GM18507 (cell line): ENCODE results near the gene CCDC27.
"Not testable (repeated sequence)": the region's sequence is repeated elsewhere in the genome, so short reads cannot be mapped to it uniquely, and the experiment has no call there.

Experiments
- DNase-seq: peaks from one replicate; pipeline ENCODE4 v3.0.0; 2011; ENCODE audit warnings: low read depth; ENCODE audit not compliant: insufficient read length; ENCODE audit errors: extremely low spot score
- FAIRE-seq: peaks from 2 replicates; lab custom pipeline; 2011; peaks lifted over from hg19 to GRCh38; lab: Jason Lieb, UNC

The CCDC27 gene

GRCh38 chr1:3717041-3717714 is 35.1 kb upstream of the CCDC27 start:
- DNase-seq (no peak), FAIRE-seq (no peak)

GRCh38 chr1:3717715-3718601 is 34.3 kb upstream of the CCDC27 start:
- no peak for FAIRE-seq
- peak; percentile 42 for DNase-seq

- FAIRE-seq: peak; percentile 57
- peak; percentile 36 for DNase-seq
Observed at GRCh38 chr1:3718764-3719163, 33.5 kb upstream of the CCDC27 start.

- FAIRE-seq (no peak), DNase-seq (no peak)
Observed at GRCh38 chr1:3721955-3722465, 30.2 kb upstream of the CCDC27 start.

GRCh38 chr1:3722846-3723245 is 29.4 kb upstream of the CCDC27 start:
- FAIRE-seq: no peak
- DNase-seq: no peak

GRCh38 chr1:3724416-3725030 is 27.7 kb upstream of the CCDC27 start:
- peak; percentile 81 for FAIRE-seq
- not testable (repeated sequence) for DNase-seq

GRCh38 chr1:3725366-3725765 is 26.9 kb upstream of the CCDC27 start:
- FAIRE-seq: no peak
- DNase-seq: no peak

GRCh38 chr1:3727042-3727824 is 25.0 kb upstream of the CCDC27 start:
- no peak for FAIRE-seq

GRCh38 chr1:3727825-3728776 is 24.1 kb upstream of the CCDC27 start:
- FAIRE-seq: no peak
- no peak for DNase-seq

More at GRCh38 chr1:3727042-3727824, 25.0 kb upstream of the CCDC27 start:
- no peak for DNase-seq

GRCh38 chr1:3729594-3730542 is 22.4 kb upstream of the CCDC27 start:
- DNase-seq (no peak), FAIRE-seq (no peak)

- DNase-seq (no peak), FAIRE-seq (no peak)
Observed at GRCh38 chr1:3730543-3731247, 21.6 kb upstream of the CCDC27 start.

GRCh38 chr1:3731583-3732433 is 20.4 kb upstream of the CCDC27 start:
- FAIRE-seq (no peak), DNase-seq (no peak)

GRCh38 chr1:3732434-3733093 is 19.7 kb upstream of the CCDC27 start:
- FAIRE-seq (no peak), DNase-seq (no peak)

- FAIRE-seq: no peak
Observed at GRCh38 chr1:3733094-3733882, 19.0 kb upstream of the CCDC27 start.

More at GRCh38 chr1:3733094-3733882, 19.0 kb upstream of the CCDC27 start:
- DNase-seq: no peak
